HG02610 (cell line): ENCODE measurements around the gene KDM6A.
A peak's percentile ranks its signal among the peaks of the same experiment; 100 is the strongest.
"Not testable (repeated sequence)": the region's sequence is repeated elsewhere in the genome, so short reads cannot be mapped to it uniquely, and the experiment has no call there.

ENCODE experiments used
- ATAC-seq: cut with Tn5 transposase; IDR thresholded peaks from one replicate; pipeline ENCODE4 v1.9.1; 2021; ENCODE audit warnings: mild to moderate bottlenecking, moderate library complexity; ENCODE audit not compliant: unreplicated experiment

Gene KDM6A

GRCh38 chrX:44915361-44915868 lies 42.4 kb downstream of the KDM6A start:
- peak; percentile 38 for ATAC-seq

DNA sequence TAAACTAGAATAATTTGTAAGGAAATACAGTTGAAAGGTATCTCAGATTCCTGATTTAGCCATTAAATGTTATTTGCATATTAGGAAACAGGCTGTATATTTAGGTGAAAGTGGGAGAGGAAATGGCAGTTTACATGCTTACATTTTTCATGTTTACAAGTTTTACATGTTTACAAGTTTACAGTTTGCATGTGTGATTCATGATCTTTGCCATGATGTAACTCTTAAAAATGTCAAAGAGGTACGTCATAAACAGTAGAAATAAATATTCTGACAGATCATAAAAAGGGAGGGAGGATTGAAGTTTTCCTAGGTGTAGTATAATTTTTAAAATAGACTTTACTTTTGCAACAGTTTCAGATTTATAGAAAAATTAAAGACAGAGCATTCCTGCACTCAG lies 45.7 kb downstream of the KDM6A start:
- ATAC-seq: no peak

DNA sequence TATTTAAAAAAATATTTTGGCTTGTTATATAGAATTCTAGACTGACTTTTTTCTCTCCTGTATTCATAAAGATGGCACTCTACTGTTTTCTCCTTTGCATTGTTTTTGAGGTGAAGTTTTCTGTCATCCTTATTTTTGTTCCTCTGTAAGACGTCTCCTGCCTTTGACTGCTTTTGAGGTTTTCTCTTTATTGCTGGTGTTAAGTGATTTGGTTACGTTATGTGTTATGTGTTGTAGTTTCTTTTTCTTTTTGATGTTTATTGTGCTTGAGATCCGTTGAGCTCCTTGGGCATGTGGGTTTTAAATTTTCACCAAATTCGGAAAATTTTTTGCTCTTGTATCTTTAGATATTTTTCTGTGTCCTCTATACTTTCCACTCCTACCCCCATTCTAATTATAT lies 50.0 kb downstream of the KDM6A start:
- ATAC-seq: no peak

- no peak for ATAC-seq
Observed at GRCh38 chrX:44927398-44927797, 54.4 kb downstream of the KDM6A start.

- no peak for ATAC-seq
Observed at GRCh38 chrX:44931441-44931973, 58.5 kb downstream of the KDM6A start.

DNA sequence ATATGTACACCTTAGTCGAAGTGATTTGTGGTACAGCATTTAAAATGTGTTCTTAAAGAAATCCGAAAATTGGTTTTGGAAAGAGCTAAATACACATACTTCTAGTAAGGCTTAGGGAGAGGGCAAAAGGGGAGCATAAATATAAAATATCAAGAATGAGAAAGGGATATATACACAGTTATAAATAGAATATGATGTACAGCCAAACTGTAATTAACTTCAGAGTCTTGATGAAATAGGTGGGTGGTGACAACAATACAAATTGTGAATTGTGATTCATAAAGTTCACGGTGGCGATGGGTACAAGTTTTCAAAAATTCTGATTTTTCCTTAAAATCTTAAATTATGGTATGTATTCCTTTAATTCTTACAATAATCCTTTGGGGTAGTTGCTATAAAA lies 62.2 kb downstream of the KDM6A start:
- ATAC-seq: no peak

GRCh38 chrX:44935640-44936039 lies 62.7 kb downstream of the KDM6A start:
- no peak for ATAC-seq

DNA sequence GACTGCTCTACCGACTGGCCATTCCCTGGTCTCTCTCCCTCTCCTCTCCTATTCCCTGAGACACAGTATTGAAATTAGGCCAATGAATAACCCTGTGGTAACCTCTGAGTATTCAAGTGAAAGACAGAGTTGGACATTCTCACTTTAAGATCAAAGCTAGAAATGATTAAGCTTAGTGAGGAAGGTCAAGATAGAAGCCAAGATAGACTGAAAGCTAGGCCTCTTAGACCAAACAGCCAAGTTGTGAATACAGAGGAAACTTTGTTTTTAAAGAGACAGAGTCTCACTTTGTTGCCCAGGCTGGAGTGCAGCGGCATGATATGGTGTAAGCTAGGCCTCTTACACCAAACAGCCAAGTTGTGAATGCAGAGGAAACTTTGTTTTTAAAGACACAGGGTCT lies 64.6 kb downstream of the KDM6A start:
- no peak for ATAC-seq

DNA sequence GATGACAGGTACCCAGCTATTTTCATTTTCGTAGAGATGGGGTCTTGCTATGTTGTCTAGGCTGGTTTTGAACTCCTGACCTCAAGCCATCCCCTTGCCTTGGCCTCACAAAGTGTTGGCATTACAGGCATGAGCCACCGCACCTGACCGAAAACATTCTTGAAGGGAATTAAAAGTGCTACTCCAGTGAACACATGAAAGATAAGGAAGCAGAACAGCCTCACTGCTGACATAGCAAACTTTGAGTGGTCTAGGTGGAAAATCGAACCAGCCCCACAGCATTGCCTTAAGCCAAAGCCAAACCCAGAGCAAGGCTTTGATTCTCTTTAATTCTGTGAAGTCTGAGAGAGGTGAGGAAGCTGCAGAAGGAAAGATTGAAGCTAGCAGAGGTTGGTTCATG lies 65.1 kb downstream of the KDM6A start:
- no peak for ATAC-seq

DNA sequence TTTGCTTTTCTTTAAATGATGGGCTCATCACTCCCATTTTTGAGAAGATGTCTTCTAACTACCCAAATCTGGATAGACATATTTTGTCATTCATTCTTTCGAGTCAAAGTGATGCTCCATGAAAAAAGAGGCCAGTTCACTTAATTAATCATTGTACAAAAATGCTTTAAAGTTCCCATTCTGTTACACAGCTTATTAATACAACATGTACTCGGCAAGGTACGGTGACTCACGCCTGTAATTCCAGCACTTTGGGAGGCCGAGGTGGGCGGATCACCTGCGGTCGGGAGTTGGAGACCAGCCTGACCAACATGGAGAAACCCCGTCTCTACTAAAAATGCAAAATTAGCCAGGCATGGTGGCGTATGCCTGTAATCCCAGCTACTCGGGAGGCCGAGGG lies 67.6 kb downstream of the KDM6A start:
- not testable (repeated sequence) for ATAC-seq

GRCh38 chrX:44943007-44943406 lies 70.0 kb downstream of the KDM6A start:
- ATAC-seq: no peak

- no peak for ATAC-seq
Observed at GRCh38 chrX:44944894-44945293, 71.9 kb downstream of the KDM6A start.

GRCh38 chrX:44945736-44946135 lies 72.7 kb downstream of the KDM6A start:
- no peak for ATAC-seq

- no peak for ATAC-seq
Observed at GRCh38 chrX:44946771-44947170, 73.8 kb downstream of the KDM6A start.

DNA sequence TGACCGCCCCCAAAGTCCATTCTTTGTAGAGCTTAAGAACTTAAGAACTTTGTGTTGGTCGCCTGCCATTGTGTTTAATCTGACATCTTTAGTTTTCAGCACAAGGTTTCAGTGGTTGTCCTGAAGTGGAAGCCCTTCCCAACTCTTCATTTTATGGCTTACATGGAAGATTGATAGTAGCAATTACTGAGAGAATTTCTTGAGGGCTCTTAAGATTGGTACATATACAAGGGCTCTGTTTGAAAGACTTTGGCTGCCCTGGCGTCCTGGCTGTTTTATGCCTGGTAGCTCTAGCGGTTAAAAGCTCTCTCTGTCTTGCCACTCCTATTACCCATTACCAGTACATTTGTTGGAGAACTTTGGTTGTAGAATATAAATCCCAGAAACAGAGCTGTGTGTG lies 75.0 kb downstream of the KDM6A start:
- no peak for ATAC-seq

DNA sequence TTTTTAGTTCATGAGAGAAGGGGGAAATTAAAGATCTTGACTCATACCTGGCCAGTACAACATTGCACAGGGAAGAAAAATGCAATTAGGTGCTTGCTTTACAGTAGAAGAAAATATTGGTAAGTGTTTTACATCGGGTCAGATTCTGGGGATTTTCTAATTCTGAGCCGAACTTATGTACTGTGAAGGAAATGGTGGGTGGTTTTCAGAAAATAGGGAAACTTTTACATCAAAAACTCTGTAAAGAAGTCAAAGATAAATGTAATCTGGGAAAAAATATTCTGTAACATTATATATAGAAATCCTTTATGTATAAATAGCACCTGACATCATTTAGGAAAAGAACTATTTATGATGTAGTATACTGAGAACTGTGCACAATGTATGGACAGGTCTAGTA lies 75.4 kb downstream of the KDM6A start:
- no peak for ATAC-seq

- ATAC-seq: no peak
Observed at GRCh38 chrX:44949125-44949524, 76.1 kb downstream of the KDM6A start.

DNA sequence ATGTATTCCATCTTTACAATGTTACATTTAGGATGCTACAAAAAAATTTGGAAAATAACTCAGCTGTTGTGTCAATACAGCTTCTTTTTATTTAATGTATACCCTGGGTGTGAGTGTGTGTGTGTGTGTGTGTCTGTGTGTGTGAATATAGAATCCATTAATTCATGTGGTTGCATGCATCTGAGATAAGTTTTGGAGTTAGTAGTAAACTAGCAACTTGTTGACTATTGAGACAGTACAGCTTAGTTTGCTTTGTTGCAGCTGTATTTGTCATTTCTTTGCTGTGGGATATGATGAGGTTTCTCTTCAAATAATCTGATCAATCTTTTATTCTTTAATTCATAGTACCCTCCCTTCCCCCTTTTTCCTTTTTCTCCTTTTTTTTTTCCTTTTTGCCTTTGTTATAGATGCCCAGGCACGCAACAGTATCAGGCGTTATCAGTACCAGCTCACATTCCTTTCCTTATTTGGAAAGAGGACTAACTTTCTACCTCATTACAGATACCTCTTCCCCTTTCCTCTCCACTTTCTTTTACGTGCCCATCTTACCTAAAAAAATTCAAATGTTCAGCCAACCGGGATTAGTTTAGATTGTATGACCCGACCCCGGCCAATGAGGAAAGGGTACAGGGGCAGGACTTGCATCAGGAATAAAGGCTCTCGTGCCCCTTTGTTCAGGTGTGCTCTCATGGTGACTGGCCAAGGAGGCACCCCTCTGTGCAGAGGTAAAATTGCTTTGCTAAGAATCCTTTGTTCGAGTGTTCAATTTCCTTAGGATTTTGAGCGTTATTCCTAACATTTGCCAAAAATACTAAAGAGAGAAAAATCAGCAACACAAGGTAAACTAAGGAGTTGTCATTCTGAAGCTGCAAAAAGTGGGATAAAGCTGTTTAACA lies 77.7 kb downstream of the KDM6A start:
- not testable (repeated sequence) for ATAC-seq

GRCh38 chrX:44951572-44952067 lies 78.6 kb downstream of the KDM6A start:
- no peak for ATAC-seq

- no peak for ATAC-seq
Observed at GRCh38 chrX:44952329-44953027, 79.5 kb downstream of the KDM6A start.

- no peak for ATAC-seq
Observed at GRCh38 chrX:44953734-44954502, 80.9 kb downstream of the KDM6A start.
